Muscle layer of duodenum (tissue), 2 donors: ENCODE measurements around the gene SFTPA2.
"Not testable (repeated sequence)": the region's sequence is repeated elsewhere in the genome, so short reads cannot be mapped to it uniquely, and the experiment has no call there.

ENCODE experiments used
- H3K27ac ChIP-seq: one replicate; pipeline ENCODE4 v1.7.0; 2013; ENCODE audit warnings: mild to moderate bottlenecking, low read length
- H3K27me3 ChIP-seq: one replicate; pipeline ENCODE4 v1.7.0; 2013; ENCODE audit warnings: low read depth, mild to moderate bottlenecking, control low read depth, low read length
- H3K36me3 ChIP-seq, 2 donors: one replicate each; pipeline ENCODE4 v1.7.0; 2013; ENCODE audit warnings: low read length in 2 of 2, control low read depth in 1 of 2, mild to moderate bottlenecking in 1 of 2; ENCODE audit not compliant: insufficient read depth in 2 of 2, control insufficient read depth in 1 of 2
- H3K4me1 ChIP-seq, 2 donors: one replicate each; pipeline ENCODE4 v1.7.0; 2013; ENCODE audit warnings: low read length in 2 of 2, mild to moderate bottlenecking in 2 of 2, control low read depth in 1 of 2, moderate library complexity in 1 of 2; ENCODE audit not compliant: insufficient read depth in 2 of 2, control insufficient read depth in 1 of 2
- H3K4me3 ChIP-seq, 2 donors: one replicate each; pipeline ENCODE4 v1.7.0; 2013; ENCODE audit warnings: low read length in 2 of 2, low read depth in 1 of 2, mild to moderate bottlenecking in 1 of 2
- H3K9me3 ChIP-seq, 2 donors: one replicate each; pipeline ENCODE4 v1.7.0; 2013; ENCODE audit warnings: low read length in 2 of 2, control low read depth in 1 of 2, mild to moderate bottlenecking in 1 of 2; ENCODE audit not compliant: control insufficient read depth in 1 of 2
- donor health status: healthy.

The SFTPA2 gene

DNA sequence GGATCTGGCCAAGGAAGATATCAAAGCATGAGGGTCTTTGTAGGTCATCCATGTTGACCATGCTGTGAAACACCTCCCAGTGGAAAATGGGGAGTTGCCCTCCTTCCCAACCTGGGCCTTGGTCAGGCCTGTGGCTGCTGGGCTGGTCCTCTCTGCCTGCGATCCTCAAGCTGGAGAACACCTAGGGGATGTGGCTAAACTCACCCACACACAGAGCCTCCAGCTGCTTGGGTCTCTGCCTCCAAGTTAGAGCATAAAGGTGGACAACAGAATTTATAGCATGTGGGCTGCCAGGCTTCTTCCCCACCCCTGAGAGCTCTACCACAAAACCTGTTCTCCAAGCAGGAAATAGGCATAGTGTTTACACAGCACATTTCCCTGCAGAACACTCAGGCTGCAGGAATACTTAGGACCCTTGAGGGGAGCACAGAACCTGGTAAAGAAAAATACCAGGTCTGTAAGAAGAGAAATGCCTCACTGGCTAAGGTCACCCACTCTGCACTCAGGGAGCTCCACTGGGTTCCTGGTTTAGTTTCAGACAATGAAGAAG, at the start of gene SFTPA2:
TSS of gene SFTPA2 (minus strand) at position 248 of the 550 bp plus-strand sequence. CDS start 924 bp downstream, outside the sequence.
- no peaks in the 10 kb centered on the region for H3K36me3 ChIP-seq
- no peaks in the 10 kb centered on the region for H3K9me3 ChIP-seq
- peaks cover 0 to 6% of the 10 kb centered on the region in 2 donors for H3K4me1 ChIP-seq
- H3K27me3 ChIP-seq = no peaks in the 10 kb centered on the region
- no peak within 1 kb of the TSS for H3K27ac ChIP-seq
- no peak within 1 kb of the TSS for H3K4me3 ChIP-seq

- H3K9me3 ChIP-seq = no peaks in the 10 kb centered on the region
- no peak overlapping the region for H3K4me3 ChIP-seq
- no peaks in the 10 kb centered on the region for H3K27me3 ChIP-seq
- no peaks in the 10 kb centered on the region for H3K36me3 ChIP-seq
- no peak overlapping the region for H3K27ac ChIP-seq
- H3K4me1 ChIP-seq = no peaks in the 10 kb centered on the region
These were observed 48.5 kb upstream of the SFTPA2 start for GRCh38 chr10:79608505-79609375.

DNA sequence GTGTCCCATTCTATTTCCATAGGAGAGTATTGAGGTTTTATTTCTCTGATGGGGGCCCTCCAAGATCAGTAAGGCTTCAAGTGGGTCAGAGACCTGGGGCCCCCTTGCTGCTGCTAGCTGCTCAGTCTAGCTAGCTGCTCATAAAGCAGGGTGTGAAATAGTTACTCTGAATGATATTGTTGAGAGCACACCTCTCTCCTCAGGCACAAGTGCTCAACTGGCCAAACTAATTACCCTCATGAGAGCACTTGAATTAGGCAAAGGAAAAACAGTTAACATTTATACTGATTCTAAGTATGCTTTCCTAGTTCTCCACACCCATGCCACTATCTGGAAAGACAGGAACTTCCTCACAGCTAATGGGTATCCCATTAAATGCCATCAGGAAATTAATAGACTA, 45.1 kb upstream of the SFTPA2 start:
- peaks cover 0 to 4% of the 10 kb centered on the region in 2 donors for H3K9me3 ChIP-seq
- no peaks in the 10 kb centered on the region for H3K27me3 ChIP-seq

GRCh38 chr10:79604294-79604693, 44.1 kb upstream of the SFTPA2 start:
- no peak overlapping the region for H3K27ac ChIP-seq
- no peak overlapping the region for H3K4me3 ChIP-seq
- H3K27me3 ChIP-seq = no peaks in the 10 kb centered on the region
- no peaks in the 10 kb centered on the region for H3K4me1 ChIP-seq
- H3K36me3 ChIP-seq = no peaks in the 10 kb centered on the region
- H3K9me3 ChIP-seq = peaks cover 0 to 4% of the 10 kb centered on the region in 2 donors

More for the DNA sequence above, 45.1 kb upstream of the SFTPA2 start:
- H3K27ac ChIP-seq = no peak overlapping the region
- no peaks in the 10 kb centered on the region for H3K4me1 ChIP-seq
- no peak overlapping the region for H3K4me3 ChIP-seq
- H3K36me3 ChIP-seq = no peaks in the 10 kb centered on the region

GRCh38 chr10:79602953-79603352, 42.7 kb upstream of the SFTPA2 start:
- Histone ChIP-seq H3K27me3 (no peaks in the 10 kb centered on the region), H3K9me3 (peaks cover 0 to 5% of the 10 kb centered on the region in 2 donors), H3K4me1 (no peaks in the 10 kb centered on the region), H3K4me3 (no peak overlapping the region), H3K36me3 (no peaks in the 10 kb centered on the region), H3K27ac (no peak overlapping the region)

- Histone ChIP-seq H3K4me1 (no peaks in the 10 kb centered on the region), H3K36me3 (no peaks in the 10 kb centered on the region), H3K27ac (no peak overlapping the region), H3K9me3 (peaks cover 0 to 11% of the 10 kb centered on the region in 2 donors), H3K4me3 (no peak overlapping the region), H3K27me3 (no peaks in the 10 kb centered on the region)
These were observed 41.7 kb upstream of the SFTPA2 start for GRCh38 chr10:79601939-79602338.

GRCh38 chr10:79599644-79600043, 39.4 kb upstream of the SFTPA2 start:
- H3K4me1 ChIP-seq, H3K27me3 ChIP-seq, H3K4me3 ChIP-seq, H3K36me3 ChIP-seq, H3K27ac ChIP-seq: not testable (repeated sequence)
- H3K9me3 ChIP-seq = peaks cover 0 to 11% of the 10 kb centered on the region in 2 donors

DNA sequence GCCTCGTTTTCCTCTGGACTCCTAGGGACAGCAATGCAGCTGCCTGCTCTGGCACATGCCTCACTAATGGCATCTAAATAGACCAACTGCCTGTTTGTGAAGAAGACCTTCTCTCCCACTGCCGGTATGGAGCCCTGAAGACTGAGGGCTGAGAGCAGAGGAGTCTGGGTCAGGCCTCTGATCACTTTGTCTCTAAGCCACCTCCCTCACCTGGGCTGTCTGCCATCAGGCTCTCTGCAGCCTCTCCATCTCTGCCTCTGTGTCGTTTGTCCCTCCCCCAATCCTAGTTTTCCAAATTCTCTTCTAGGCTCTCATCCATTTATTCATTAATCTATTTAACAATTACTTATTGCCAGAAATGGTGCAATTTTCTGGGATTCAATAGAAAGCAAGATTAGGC, 35.3 kb upstream of the SFTPA2 start:
- peaks cover 0 to 7% of the 10 kb centered on the region in 2 donors for H3K9me3 ChIP-seq
- no peak overlapping the region for H3K4me3 ChIP-seq
- H3K27me3 ChIP-seq = no peaks in the 10 kb centered on the region
- H3K4me1 ChIP-seq = no peaks in the 10 kb centered on the region
- no peak overlapping the region for H3K27ac ChIP-seq
- no peaks in the 10 kb centered on the region for H3K36me3 ChIP-seq

DNA sequence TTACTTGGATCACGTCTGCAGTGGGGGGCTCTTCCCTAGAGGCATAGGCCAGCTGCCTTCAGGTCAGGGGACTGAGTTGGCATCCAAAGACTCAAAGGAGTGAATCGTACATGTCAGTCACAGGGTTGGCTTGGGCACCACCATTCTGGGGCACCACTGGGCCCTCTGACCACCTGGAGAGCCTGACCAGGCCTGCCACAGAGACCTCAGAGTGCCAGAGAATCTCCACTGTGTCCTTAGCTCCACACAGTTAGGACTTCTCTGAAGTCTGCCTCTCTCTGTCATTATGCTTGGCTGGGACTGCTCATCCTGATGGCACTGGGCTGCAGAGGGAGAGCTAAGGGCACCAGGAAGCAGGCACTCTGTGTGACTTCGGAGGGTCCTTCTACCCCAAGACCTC, 34.4 kb upstream of the SFTPA2 start:
- not testable (repeated sequence) for H3K4me1 ChIP-seq, H3K9me3 ChIP-seq, H3K27me3 ChIP-seq, H3K4me3 ChIP-seq, H3K27ac ChIP-seq, H3K36me3 ChIP-seq

GRCh38 chr10:79593377-79593776, 33.2 kb upstream of the SFTPA2 start:
- Histone ChIP-seq H3K4me3 (no peak overlapping the region), H3K36me3 (no peaks in the 10 kb centered on the region), H3K9me3 (peaks cover 0 to 7% of the 10 kb centered on the region in 2 donors), H3K27me3 (no peaks in the 10 kb centered on the region), H3K4me1 (no peaks in the 10 kb centered on the region), H3K27ac (no peak overlapping the region)

DNA sequence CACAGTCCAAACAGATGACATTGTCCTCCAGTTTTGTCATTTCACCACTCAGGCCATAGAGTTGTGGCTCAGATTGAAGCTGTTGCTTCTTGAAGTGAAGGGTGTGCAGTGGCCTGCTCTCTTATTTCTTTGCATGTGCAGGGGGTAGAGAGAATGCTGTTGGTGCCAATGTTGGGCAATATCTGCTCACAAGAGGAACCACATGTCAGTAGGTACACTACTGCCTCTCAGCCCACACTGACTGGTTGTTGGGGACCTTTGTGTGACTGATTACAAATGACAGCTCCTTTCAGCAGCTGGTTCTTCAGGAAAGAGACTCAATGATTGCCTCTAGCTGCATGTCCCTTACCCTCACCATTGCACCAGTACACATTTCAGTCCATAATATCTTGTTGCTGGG, 28.6 kb upstream of the SFTPA2 start:
- H3K27ac ChIP-seq = no peak overlapping the region
- no peaks in the 10 kb centered on the region for H3K36me3 ChIP-seq
- no peak overlapping the region for H3K4me3 ChIP-seq
- no peaks in the 10 kb centered on the region for H3K4me1 ChIP-seq
- no peaks in the 10 kb centered on the region for H3K27me3 ChIP-seq
- H3K9me3 ChIP-seq = no peaks in the 10 kb centered on the region
